ENCODE data around the gene CKS2.

The CKS2 gene

GRCh38 chr9:89309166-89309565 is 1.8 kb upstream of the CKS2 start:
- H2AFZ ChIP-seq (ENCODE audit: low read depth, low read length, severe bottlenecking): no peak overlapping the region
- H3F3A ChIP-seq (ENCODE audit: insufficient read depth): peaks cover 22% of the 10 kb centered on the region
- no peaks in the 10 kb centered on the region for H3K9me3 ChIP-seq (ENCODE audit: insufficient read depth, low read length)
- no peak overlapping the region for H3K4me3 ChIP-seq (ENCODE audit: insufficient read depth, low read length, poor library complexity, severe bottlenecking)
- H3K9ac ChIP-seq (ENCODE audit: low read length): no peak overlapping the region
- TF ChIP-seq CTCF (IDR thresholded peaks at IDR 0.05; ENCODE audit: insufficient read depth, low read length, poor library complexity, severe bottlenecking): no peak
- no peak for TF ChIP-seq EZH2phosphoT487 (conservative IDR thresholded peaks at IDR 0.05; ENCODE audit: low read length)
- no peaks in the 10 kb centered on the region for H3K9me2 ChIP-seq (replicated peaks; ENCODE audit: insufficient read depth, low read length)
- peaks cover 23% of the 10 kb centered on the region for H4K20me1 ChIP-seq (ENCODE audit: low read depth, low read length)
- H3K27me3 ChIP-seq (ENCODE audit: low read length): no peaks in the 10 kb centered on the region
- H3K36me3 ChIP-seq (ENCODE audit: low read length): peaks cover 15% of the 10 kb centered on the region
- no peak overlapping the region for H3K4me2 ChIP-seq (ENCODE audit: low read depth, low read length, poor library complexity, severe bottlenecking)
- no peak overlapping the region for H3K27ac ChIP-seq (ENCODE audit: low read depth, low read length)
- peaks cover 32% of the 10 kb centered on the region for H3K79me2 ChIP-seq (ENCODE audit: insufficient read depth, low read length)

- Histone ChIP-seq H3K27ac (ENCODE audit: low read depth, low read length) (peak overlapping the region; percentile 86), H3K4me3 (ENCODE audit: insufficient read depth, low read length, poor library complexity, severe bottlenecking) (peak overlapping the region; percentile 62), H3F3A (ENCODE audit: insufficient read depth) (peaks cover 28% of the 10 kb centered on the region), H4K20me1 (ENCODE audit: low read depth, low read length) (peaks cover 30% of the 10 kb centered on the region), H3K9me3 (ENCODE audit: insufficient read depth, low read length) (no peaks in the 10 kb centered on the region), H2AFZ (ENCODE audit: low read depth, low read length, severe bottlenecking) (peak overlapping the region; percentile 60), H3K36me3 (ENCODE audit: low read length) (peaks cover 18% of the 10 kb centered on the region), H3K9me2 (replicated peaks; ENCODE audit: insufficient read depth, low read length) (no peaks in the 10 kb centered on the region), H3K27me3 (ENCODE audit: low read length) (no peaks in the 10 kb centered on the region), H3K79me2 (ENCODE audit: insufficient read depth, low read length) (peaks cover 38% of the 10 kb centered on the region), H3K4me2 (ENCODE audit: low read depth, low read length, poor library complexity, severe bottlenecking) (peak overlapping the region; percentile 88), H3K9ac (ENCODE audit: low read length) (peak overlapping the region; percentile 91)
- TF ChIP-seq EZH2phosphoT487 (conservative IDR thresholded peaks at IDR 0.05; ENCODE audit: low read length): no peak
- no peak for TF ChIP-seq CTCF (IDR thresholded peaks at IDR 0.05; ENCODE audit: insufficient read depth, low read length, poor library complexity, severe bottlenecking)
Observed at GRCh38 chr9:89309608-89310474, 1.2 kb upstream of the CKS2 start.

GRCh38 chr9:89311346-89312221 is 589 bp downstream of the CKS2 start:
- no peaks in the 10 kb centered on the region for H3K9me2 ChIP-seq (replicated peaks; ENCODE audit: insufficient read depth, low read length)
- peaks cover 50% of the 10 kb centered on the region for H3K79me2 ChIP-seq (ENCODE audit: insufficient read depth, low read length)
- peaks cover 33% of the 10 kb centered on the region for H4K20me1 ChIP-seq (ENCODE audit: low read depth, low read length)
- peak overlapping the region; percentile 87 for H3K9ac ChIP-seq (ENCODE audit: low read length)
- H2AFZ ChIP-seq (ENCODE audit: low read depth, low read length, severe bottlenecking): no peak overlapping the region
- H3K4me2 ChIP-seq (ENCODE audit: low read depth, low read length, poor library complexity, severe bottlenecking): peak overlapping the region; percentile 98
- no peaks in the 10 kb centered on the region for H3K9me3 ChIP-seq (ENCODE audit: insufficient read depth, low read length)
- peak overlapping the region; percentile 92 for H3K27ac ChIP-seq (ENCODE audit: low read depth, low read length)
- no peaks in the 10 kb centered on the region for H3K27me3 ChIP-seq (ENCODE audit: low read length)
- peaks cover 46% of the 10 kb centered on the region for H3F3A ChIP-seq (ENCODE audit: insufficient read depth)
- no peak for TF ChIP-seq EZH2phosphoT487 (conservative IDR thresholded peaks at IDR 0.05; ENCODE audit: low read length)
- peak overlapping the region; percentile 94 for H3K4me3 ChIP-seq (ENCODE audit: insufficient read depth, low read length, poor library complexity, severe bottlenecking)
- H3K36me3 ChIP-seq (ENCODE audit: low read length): peaks cover 32% of the 10 kb centered on the region

All from SU-DHL-6 (cell line).